ENCODE measurements around the gene RILPL2. TPM values are rescaled to one million over a fixed set of nuclear protein-coding genes. Genes with fewer than 3 reads are reported as not detected.

The RILPL2 gene
- total and polyA plus RNA-seq, 9 of the 15 experiments (the other 6 are each of a cell fraction or from before 2014, with no cell fraction given): 0.61 to 5.8 (median 4.3) TPM

- TF ChIP-seq ZNF592 (IDR thresholded peaks at IDR 0.05): 0 out of 2 replicates have a peak, but pooled peaks have one; percentile 55
- TF ChIP-seq ZBTB40 (IDR thresholded peaks at IDR 0.05): no peak
- no peak for TF ChIP-seq ZBTB40 (CRISPR knock-in tag; IDR thresholded peaks at IDR 0.05)
- no peak for TF ChIP-seq ZNF589 (CRISPR knock-in tag; IDR thresholded peaks at IDR 0.05; ENCODE audit: low read depth)
- 0 out of 2 replicates have a peak, but pooled peaks have one; percentile 27 for TF ChIP-seq FOXK1 (CRISPR knock-in tag; IDR thresholded peaks at IDR 0.05; ENCODE audit: borderline replicate concordance)
- TF ChIP-seq BCOR (IDR thresholded peaks at IDR 0.05): no peak
- TF ChIP-seq, protein P1, sequence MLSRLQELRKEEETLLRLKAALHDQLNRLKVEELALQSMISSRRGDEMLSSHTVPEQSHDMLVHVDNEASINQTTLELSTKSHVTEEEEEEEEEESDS (CRISPR knock-in tag; IDR thresholded peaks at IDR 0.05): no peak
- TF ChIP-seq NEUROD1 (IDR thresholded peaks at IDR 0.05; ENCODE audit: borderline replicate concordance, low read depth, low read length, partially characterized antibody): no peak
- no peak for TF ChIP-seq SUPT5H (IDR thresholded peaks at IDR 0.05)
- TF ChIP-seq ZFX (CRISPR knock-in tag; IDR thresholded peaks at IDR 0.05): peak; percentile 62
- TF ChIP-seq ZNF639 (CRISPR knock-in tag; conservative IDR thresholded peaks at IDR 0.05 in 1 of 2, IDR thresholded peaks at IDR 0.05 in 1 of 2): no peak
- TF ChIP-seq IRF2 (CRISPR knock-in tag; IDR thresholded peaks at IDR 0.05): no peak
Observed at GRCh38 chr12:123389560-123390351, 46.7 kb downstream of the RILPL2 start (continued).

All from K562 (cell line).